Activated CD4-positive, alpha-beta T cell treated with anti-CD3 and anti-CD28 coated beads for 36 hours (primary cell): ENCODE data around the gene CISH. TPM values are rescaled to one million over a fixed set of nuclear protein-coding genes. Genes with fewer than 3 reads are reported as not detected.

Experiments
- ATAC-seq: fragments of 200-7000 bp; cut with Tn5 transposase; one replicate; pipeline ENCODE4 v1.10.0; 2021; ENCODE audit warnings: mild to moderate bottlenecking, moderate library complexity
- CTCF ChIA-PET: fragments of 350-600 bp; sonication (Branson Sonifier 250); formaldehyde crosslinking; loops from one replicate; lab custom pipeline; 2021; ENCODE audit warnings: antibody characterized with exemption; lab: Charles Lee
- POLR2A ChIA-PET: fragments of 350-600 bp; sonication (Branson Sonifier 250); formaldehyde crosslinking; loops from one replicate; lab custom pipeline; 2021; ENCODE audit warnings: antibody characterized with exemption, inconsistent platforms; lab: Charles Lee
- DNase-seq: peaks from one replicate; pipeline ENCODE4 v3.0.0-alpha.2; 2020
- H3K27ac Mint-ChIP-seq: one replicate; pipeline ENCODE4 v1.8.0; 2021; ENCODE audit warnings: mixed read lengths
- H3K27me3 Mint-ChIP-seq: one replicate; pipeline ENCODE4 v1.8.0; 2021; ENCODE audit warnings: mixed read lengths
- H3K36me3 Mint-ChIP-seq: one replicate; pipeline ENCODE4 v1.8.0; 2021; ENCODE audit warnings: low read depth, mixed read lengths
- H3K4me1 Mint-ChIP-seq: one replicate; pipeline ENCODE4 v1.8.0; 2021; ENCODE audit warnings: mixed read lengths
- H3K4me3 Mint-ChIP-seq: one replicate; pipeline ENCODE4 v1.8.0; 2021; ENCODE audit warnings: mild to moderate bottlenecking, moderate library complexity, mixed read lengths
- H3K9me3 Mint-ChIP-seq: one replicate; pipeline ENCODE4 v1.8.0; 2021; ENCODE audit warnings: low read depth, mixed read lengths
- intact Hi-C, 2 experiments: fragments of 100-400 bp; cut with DNase I in 1 of 2; cut with micrococcal nuclease in 1 of 2; formaldehyde crosslinking; loops; one replicate each; pipeline versions ENCODE4 v1.14.2 to v1.15.1; 2022 to 2024; cut with DNase I, micrococcal nuclease
- total RNA-seq, 2 experiments: library from RNA; stranded (reverse); gene quantifications; one replicate each; pipeline ENCODE4 v1.2.3, GENCODE V29; 2021

CISH gene
- total RNA-seq, 2 experiments from 2014 or later: 265 to 269 TPM

DNA sequence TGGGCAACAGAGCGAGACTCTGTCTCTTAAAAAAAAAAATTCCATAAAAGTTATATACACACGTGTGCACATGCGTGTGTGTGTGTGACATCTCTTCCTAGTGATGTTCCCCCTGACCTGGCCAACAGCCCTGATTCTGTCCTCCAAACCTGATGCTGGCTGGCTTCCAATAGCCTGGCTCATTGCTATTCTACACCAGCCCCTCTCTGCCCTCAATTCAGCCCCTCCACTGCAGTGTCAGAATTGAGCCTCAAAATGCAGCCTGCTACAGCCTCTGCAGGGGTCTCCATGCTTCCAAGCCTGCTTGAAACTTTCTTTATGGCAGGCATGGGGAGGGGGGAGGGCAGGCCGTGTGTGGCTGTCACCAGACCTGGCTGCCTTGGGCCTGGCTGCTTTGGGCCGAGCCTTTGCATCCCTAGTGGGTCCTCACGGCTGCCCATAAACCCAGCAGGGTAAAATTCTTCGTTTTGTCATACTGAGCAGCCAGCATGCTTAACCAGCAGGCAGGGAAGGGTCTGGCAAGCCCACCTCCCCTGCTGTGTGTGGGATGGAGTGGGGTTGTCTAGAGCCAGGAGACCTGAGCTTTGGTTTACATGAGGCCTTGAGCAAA lies 40.5 kb upstream of the CISH start:
- H3K27ac Mint-ChIP-seq: peak overlapping the region; percentile 23
- ChIA-PET POLR2A (interaction anchor here (0.9 to 1.2 kb wide), 2 partner anchors 28 to 36 kb away, joined by 5 to 9 read pairs; partner anchors contain the start of gene MAPKAPK3), CTCF (interaction anchor here (0.7 to 6.8 kb wide), 15 partner anchors 8 to 564 kb away, joined by 3 to 78 read pairs (median 5); partner anchors contain the start of genes C3orf18, DOCK3, HEMK1 and MAPKAPK3)
- DNase-seq (no peak), ATAC-seq (no peak)
- intact Hi-C loops: loop anchor here (1.0 kb wide), 2 partner anchors 36 to 80 kb away; no protein-coding TSS in a partner anchor
- peaks cover 25% of the 10 kb centered on the region for H3K4me1 Mint-ChIP-seq
- peaks cover 19% of the 10 kb centered on the region for H3K36me3 Mint-ChIP-seq
- no peaks in the 10 kb centered on the region for H3K9me3 Mint-ChIP-seq
- H3K27me3 Mint-ChIP-seq: no peaks in the 10 kb centered on the region
- H3K4me3 Mint-ChIP-seq: no peak overlapping the region

DNA sequence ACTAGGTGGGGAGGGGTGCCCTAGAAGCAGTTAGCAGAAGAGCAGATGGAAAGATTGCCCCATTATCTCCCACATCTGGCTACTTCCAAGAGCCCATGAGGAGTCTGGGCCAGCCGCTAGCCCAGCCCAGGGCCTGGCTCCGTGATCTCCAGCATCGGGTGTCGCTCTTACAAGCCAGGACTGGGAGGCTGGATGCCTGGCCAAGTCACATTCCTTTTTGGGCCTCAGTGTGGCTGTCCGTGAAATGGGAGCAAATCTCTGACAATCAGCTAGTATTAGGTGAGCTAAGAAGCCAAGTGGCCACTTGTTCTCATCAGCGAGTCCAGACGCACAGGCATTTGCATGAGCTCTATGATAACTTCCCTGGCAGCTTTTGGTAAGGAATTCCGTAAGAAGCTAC lies 39.9 kb upstream of the CISH start:
- Mint-ChIP-seq H3K27ac (no peak overlapping the region), H3K27me3 (no peaks in the 10 kb centered on the region), H3K4me1 (peaks cover 25% of the 10 kb centered on the region), H3K9me3 (no peaks in the 10 kb centered on the region), H3K4me3 (no peak overlapping the region), H3K36me3 (peaks cover 23% of the 10 kb centered on the region)
- intact Hi-C loops: no loop called here
- ChIA-PET CTCF (interaction anchor here (1.0 to 6.8 kb wide), 5 partner anchors 12 to 80 kb away, joined by 3 to 78 read pairs (median 4); partner anchors contain the start of genes HEMK1 and MAPKAPK3), POLR2A (no interaction called here)
- no peak for ATAC-seq
- DNase-seq: no peak

DNA sequence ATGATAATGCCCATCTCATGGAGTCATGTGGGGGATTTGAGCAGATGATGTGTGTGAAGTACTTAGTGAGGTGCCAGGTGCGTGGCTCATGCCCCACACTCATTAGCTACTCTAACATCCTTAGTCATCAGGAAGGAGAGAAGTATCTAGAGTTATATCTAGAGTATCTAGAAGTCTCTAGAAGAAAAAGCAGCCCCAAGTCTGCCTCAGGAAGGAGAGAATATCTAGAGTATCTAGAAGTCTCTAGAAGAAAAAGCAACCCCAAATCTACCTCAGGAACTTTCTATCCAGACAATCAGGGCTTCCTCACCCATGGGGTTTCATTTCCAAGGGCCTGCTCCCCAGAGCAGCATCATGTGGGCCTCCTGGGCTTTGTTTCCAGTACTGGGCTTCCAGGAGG lies 38.4 kb upstream of the CISH start:
- no peak for ATAC-seq
- ChIA-PET CTCF (interaction anchor here (0.6 to 6.8 kb wide), 6 partner anchors 9 to 336 kb away, joined by 3 to 78 read pairs (median 3); partner anchors contain the start of gene MAPKAPK3), POLR2A (no interaction called here)
- no peak overlapping the region for H3K4me3 Mint-ChIP-seq
- H3K27ac Mint-ChIP-seq: peak overlapping the region; percentile 67
- intact Hi-C loops: no loop called here
- peaks cover 19% of the 10 kb centered on the region for H3K4me1 Mint-ChIP-seq
- H3K9me3 Mint-ChIP-seq: no peaks in the 10 kb centered on the region
- no peak for DNase-seq
- H3K27me3 Mint-ChIP-seq: no peaks in the 10 kb centered on the region
- H3K36me3 Mint-ChIP-seq: peaks cover 32% of the 10 kb centered on the region

DNA sequence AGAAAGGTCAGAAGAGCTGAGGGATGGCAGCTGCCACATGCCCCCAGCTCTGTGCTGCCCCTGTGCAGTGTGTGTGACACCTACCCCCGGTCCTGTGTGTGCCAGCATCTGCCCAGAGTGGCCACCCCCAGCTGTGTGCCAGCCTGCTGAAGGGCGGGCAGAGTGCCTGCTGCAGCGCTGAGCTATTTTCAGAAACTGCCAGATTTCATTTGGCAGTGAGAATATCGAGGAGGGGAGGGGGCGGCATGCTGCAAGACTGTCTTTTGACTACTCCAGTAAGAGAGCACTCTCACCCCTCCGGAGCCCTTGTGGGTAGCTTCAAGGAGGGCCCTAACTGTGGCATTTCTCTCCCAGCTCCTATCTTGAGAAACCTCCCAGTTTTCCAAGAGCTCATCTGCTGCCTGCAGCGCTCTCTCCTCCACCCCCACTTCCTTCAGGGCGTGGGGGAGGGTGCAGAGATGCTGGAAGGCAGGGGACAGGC lies 37.9 kb upstream of the CISH start:
- CTCF ChIA-PET: interaction anchor here (0.6 to 6.8 kb wide), 7 partner anchors 9 to 335 kb away, joined by 3 to 78 read pairs (median 3); partner anchors contain the start of genes DOCK3 and MAPKAPK3
- Mint-ChIP-seq H3K4me1 (peaks cover 13% of the 10 kb centered on the region), H3K27ac (peak overlapping the region; percentile 67), H3K27me3 (no peaks in the 10 kb centered on the region), H3K36me3 (peaks cover 35% of the 10 kb centered on the region), H3K9me3 (no peaks in the 10 kb centered on the region), H3K4me3 (no peak overlapping the region)
- ATAC-seq (no peak), DNase-seq (no peak)
- intact Hi-C loops: no loop called here
- POLR2A ChIA-PET: no interaction called here

DNA sequence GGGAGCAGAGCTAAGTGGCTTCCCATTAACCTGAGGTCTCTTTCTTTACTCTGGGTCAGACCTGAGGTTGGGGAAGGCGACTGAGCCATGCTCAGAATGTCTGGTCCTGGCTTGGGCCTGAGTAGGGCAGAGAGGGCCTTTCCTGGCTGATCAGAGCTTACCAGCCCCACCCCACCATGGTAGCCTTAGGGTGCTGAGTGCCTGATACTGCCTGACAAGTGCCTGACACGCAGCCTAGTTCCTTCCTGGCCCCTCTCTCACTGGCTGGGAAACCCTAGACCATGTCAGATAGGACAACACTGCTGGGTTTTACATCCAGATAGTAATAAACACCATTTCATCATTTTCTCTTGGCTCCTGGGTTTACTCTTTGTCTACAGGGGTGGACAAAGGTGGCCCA lies 37.4 kb upstream of the CISH start:
- POLR2A ChIA-PET: no interaction called here
- no peak overlapping the region for H3K27ac Mint-ChIP-seq
- no peak for DNase-seq
- no peak for ATAC-seq
- no peaks in the 10 kb centered on the region for H3K27me3 Mint-ChIP-seq
- intact Hi-C loops: no loop called here
- peaks cover 8% of the 10 kb centered on the region for H3K4me1 Mint-ChIP-seq
- H3K36me3 Mint-ChIP-seq: peaks cover 40% of the 10 kb centered on the region
- H3K4me3 Mint-ChIP-seq: no peak overlapping the region
- H3K9me3 Mint-ChIP-seq: no peaks in the 10 kb centered on the region
- CTCF ChIA-PET: interaction anchor here (1.1 to 6.8 kb wide), 2 partner anchors 26 to 34 kb away, joined by 4 to 78 read pairs; partner anchors contain the start of genes DOCK3 and MAPKAPK3

DNA sequence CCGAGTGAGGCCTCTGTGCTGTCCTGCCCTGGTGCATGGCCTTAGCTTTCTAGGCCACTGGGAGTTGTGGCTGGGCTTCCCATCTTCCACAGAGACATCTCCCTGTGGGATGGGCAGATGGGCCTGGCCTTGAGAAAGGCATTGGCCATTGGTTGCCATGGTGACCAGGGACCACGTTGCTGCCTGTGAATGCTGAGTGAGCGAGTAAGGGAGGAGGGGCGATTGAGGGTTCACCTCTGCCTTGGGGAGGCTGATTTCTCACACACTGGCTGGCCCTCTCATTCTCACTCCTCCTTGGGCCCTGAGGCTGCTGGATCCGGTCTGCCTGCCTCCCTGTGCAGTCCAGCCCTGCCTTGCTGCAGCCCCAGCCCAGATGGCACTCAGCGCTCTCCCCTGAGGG lies 36.7 kb upstream of the CISH start:
- Mint-ChIP-seq H3K27me3 (no peaks in the 10 kb centered on the region), H3K4me1 (peaks cover 4% of the 10 kb centered on the region), H3K36me3 (peaks cover 46% of the 10 kb centered on the region), H3K9me3 (no peaks in the 10 kb centered on the region), H3K27ac (peak overlapping the region; percentile 13), H3K4me3 (no peak overlapping the region)
- CTCF ChIA-PET: no interaction called here
- intact Hi-C loops: no loop called here
- POLR2A ChIA-PET: no interaction called here
- ATAC-seq (no peak), DNase-seq (no peak)

DNA sequence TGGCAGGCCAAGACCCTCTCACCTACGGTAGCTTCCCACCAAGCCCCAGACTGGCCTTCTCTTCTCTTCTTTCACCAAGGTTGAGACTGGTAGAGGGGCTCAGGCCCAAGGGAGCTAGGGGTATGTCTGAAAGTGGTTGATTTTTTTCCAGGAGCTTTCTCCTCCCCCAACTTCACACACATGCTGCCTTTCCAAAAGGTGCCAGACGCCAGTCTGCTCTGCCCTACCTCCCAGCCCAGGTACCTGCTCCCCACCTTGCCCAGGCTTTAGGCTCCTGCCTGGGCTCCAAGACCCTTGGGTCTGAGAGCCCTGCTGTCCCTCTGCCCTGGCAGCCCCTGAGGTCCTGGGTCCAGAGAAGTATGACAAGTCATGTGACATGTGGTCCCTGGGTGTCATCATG lies 33.8 kb upstream of the CISH start:
- H3K36me3 Mint-ChIP-seq: peaks cover 63% of the 10 kb centered on the region
- no peak overlapping the region for H3K27ac Mint-ChIP-seq
- H3K4me3 Mint-ChIP-seq: no peak overlapping the region
- peaks cover 15% of the 10 kb centered on the region for H3K4me1 Mint-ChIP-seq
- H3K27me3 Mint-ChIP-seq: no peaks in the 10 kb centered on the region
- ATAC-seq (no peak), DNase-seq (no peak)
- no peaks in the 10 kb centered on the region for H3K9me3 Mint-ChIP-seq
- CTCF ChIA-PET: no interaction called here
- POLR2A ChIA-PET: interaction anchor here (0.6 kb wide), 1 partner anchor 24 kb away, joined by 4 read pairs; no protein-coding TSS in a partner anchor
- intact Hi-C loops: no loop called here

DNA sequence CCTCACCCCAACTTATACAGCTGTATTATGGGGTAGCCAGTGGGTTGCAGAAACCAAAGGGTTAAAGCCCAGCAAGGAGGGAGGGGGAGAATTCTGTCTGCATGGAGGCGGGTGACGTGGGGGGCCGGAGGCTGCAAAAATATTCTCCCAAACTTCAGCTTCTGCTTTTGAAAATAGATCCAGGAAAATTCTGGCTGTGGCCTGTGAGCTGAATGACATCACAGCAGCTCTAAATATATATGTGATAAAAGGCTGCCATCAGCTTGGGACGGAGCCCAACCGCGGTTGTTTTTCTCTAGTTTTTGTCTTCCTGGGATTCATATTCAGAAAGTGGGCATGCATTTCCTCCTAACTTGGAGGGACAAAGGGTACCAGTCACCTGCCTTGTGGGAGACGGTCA lies 33.0 kb upstream of the CISH start:
- ATAC-seq (no peak), DNase-seq (no peak)
- Mint-ChIP-seq H3K27me3 (no peaks in the 10 kb centered on the region), H3K4me1 (peaks cover 12% of the 10 kb centered on the region), H3K4me3 (no peak overlapping the region), H3K9me3 (no peaks in the 10 kb centered on the region), H3K36me3 (peaks cover 59% of the 10 kb centered on the region), H3K27ac (no peak overlapping the region)
- POLR2A ChIA-PET: no interaction called here
- intact Hi-C loops: no loop called here
- CTCF ChIA-PET: interaction anchor here (1.3 kb wide), 1 partner anchor 9 kb away, joined by 8 read pairs; no protein-coding TSS in a partner anchor

DNA sequence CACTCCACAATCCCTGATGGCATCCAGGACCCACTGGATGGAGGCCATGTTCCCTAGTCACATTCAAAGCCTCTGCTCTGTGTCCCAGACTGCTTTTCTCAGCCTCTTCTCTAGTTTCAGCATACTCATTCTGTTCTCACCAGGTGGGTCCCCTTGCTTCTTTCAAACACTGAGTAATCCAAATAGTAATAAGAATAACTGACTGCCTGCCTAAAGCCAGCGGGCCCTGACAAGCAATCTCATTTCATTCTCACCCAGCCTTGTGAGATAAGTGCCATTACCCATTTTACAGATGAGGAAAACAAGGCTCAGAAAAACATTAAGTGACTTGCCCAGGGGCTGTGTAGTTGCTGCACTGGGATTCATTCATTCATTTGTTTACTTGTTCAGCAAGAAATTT lies 30.8 kb upstream of the CISH start:
- H3K27me3 Mint-ChIP-seq: no peaks in the 10 kb centered on the region
- no peak overlapping the region for H3K4me3 Mint-ChIP-seq
- no peaks in the 10 kb centered on the region for H3K9me3 Mint-ChIP-seq
- ATAC-seq (peak; percentile 85), DNase-seq (peak; percentile 37)
- H3K4me1 Mint-ChIP-seq: peaks cover 28% of the 10 kb centered on the region
- intact Hi-C loops: no loop called here
- CTCF ChIA-PET: interaction anchor here (0.8 kb wide), 1 partner anchor 34 kb away, joined by 3 read pairs; no protein-coding TSS in a partner anchor
- no peak overlapping the region for H3K27ac Mint-ChIP-seq
- peaks cover 54% of the 10 kb centered on the region for H3K36me3 Mint-ChIP-seq
- POLR2A ChIA-PET: no interaction called here

DNA sequence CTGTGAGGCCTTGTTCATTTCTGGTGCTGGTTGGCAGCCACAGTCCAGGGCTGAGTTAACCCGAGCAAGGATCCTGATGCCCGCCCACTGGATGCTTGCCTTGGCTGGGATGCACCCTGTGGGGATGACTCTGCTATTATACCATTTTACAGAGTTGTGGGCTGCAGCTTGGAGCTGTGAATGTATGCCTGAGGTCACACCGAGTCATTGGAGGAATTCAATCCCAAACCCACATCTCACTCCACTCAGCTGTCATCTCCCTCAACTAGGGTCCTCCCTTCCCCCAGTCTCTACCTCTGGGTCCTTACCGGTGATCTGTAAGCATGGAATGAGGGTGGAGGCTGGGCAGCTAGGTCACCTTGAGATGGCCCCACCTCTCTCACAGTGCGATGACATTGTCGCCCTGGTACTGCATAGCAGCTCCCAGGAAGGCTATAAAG lies 27.5 kb upstream of the CISH start:
- H3K27ac Mint-ChIP-seq: peak overlapping the region; percentile 29
- POLR2A ChIA-PET: no interaction called here

DNA sequence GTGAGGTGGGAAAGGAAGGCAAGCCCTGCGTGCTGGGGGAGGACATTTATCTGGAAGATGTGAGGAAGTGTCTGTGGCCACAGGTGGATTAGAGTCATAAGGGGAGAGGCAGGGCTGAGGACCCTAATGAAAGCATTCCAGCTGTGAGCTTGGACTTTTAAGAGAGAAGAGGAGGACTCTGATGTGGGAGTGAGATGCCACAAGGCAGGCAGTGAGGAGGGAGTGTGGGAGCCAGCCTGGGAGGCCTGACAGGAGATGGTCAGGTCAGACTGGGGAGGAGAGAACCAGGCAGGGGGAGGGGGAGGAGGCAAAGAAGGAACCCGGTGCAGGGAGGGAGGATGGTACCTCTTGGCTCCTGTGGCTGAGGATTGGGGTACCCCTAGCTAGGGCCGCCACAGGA lies 26.4 kb upstream of the CISH start:
- no peaks in the 10 kb centered on the region for H3K27me3 Mint-ChIP-seq
- intact Hi-C loops: no loop called here
- H3K4me3 Mint-ChIP-seq: no peak overlapping the region
- H3K36me3 Mint-ChIP-seq: peaks cover 40% of the 10 kb centered on the region
- H3K9me3 Mint-ChIP-seq: no peaks in the 10 kb centered on the region
- POLR2A ChIA-PET: no interaction called here
- no peak for ATAC-seq
- H3K27ac Mint-ChIP-seq: peak overlapping the region; percentile 68
- H3K4me1 Mint-ChIP-seq: peaks cover 62% of the 10 kb centered on the region
- DNase-seq: no peak
- CTCF ChIA-PET: interaction anchor here (1.1 to 1.3 kb wide), 3 partner anchors 18 to 797 kb away, joined by 3 to 5 read pairs (median 4); no protein-coding TSS in a partner anchor

More for the DNA sequence above, 27.5 kb upstream of the CISH start:
- Mint-ChIP-seq H3K27me3 (no peaks in the 10 kb centered on the region), H3K36me3 (peaks cover 46% of the 10 kb centered on the region), H3K4me1 (peaks cover 50% of the 10 kb centered on the region), H3K4me3 (no peak overlapping the region), H3K9me3 (no peaks in the 10 kb centered on the region)
- no peak for DNase-seq
- ATAC-seq: peak; percentile 17
- intact Hi-C loops: no loop called here
- CTCF ChIA-PET: interaction anchor here (0.6 to 1.1 kb wide), 5 partner anchors 13 to 796 kb away, joined by 3 to 5 read pairs (median 3); no protein-coding TSS in a partner anchor
